Ishikawa (cell line): ENCODE results near the gene OSBPL10.

ENCODE experiments used
- CEBPB ChIP-seq: IDR thresholded peaks from 2 replicates; pipeline ENCODE4 v1.6.1; 2012
- CREB1 ChIP-seq: IDR thresholded peaks from 2 replicates; pipeline ENCODE4 v1.6.1; 2012; ENCODE audit warnings: low read depth
- EGR1 ChIP-seq: IDR thresholded peaks from 2 replicates; pipeline ENCODE4 v1.6.1; 2012
- EP300 ChIP-seq: IDR thresholded peaks from 2 replicates; pipeline ENCODE4 v1.6.1; 2012; ENCODE audit warnings: borderline replicate concordance
- FOXM1 ChIP-seq: IDR thresholded peaks from 2 replicates; pipeline ENCODE4 v1.6.1; 2012; ENCODE audit warnings: low read depth, borderline replicate concordance
- RAD21 ChIP-seq: IDR thresholded peaks from 2 replicates; pipeline ENCODE4 v1.6.1; 2012; ENCODE audit warnings: low read depth
- TAF1 ChIP-seq: IDR thresholded peaks from 2 replicates; pipeline ENCODE4 v1.6.1; 2012; ENCODE audit warnings: low read depth, mild to moderate bottlenecking
- TCF12 ChIP-seq: IDR thresholded peaks from 2 replicates; pipeline ENCODE4 v1.6.1; 2012; ENCODE audit warnings: low read depth
- TEAD4 ChIP-seq: IDR thresholded peaks from 2 replicates; pipeline ENCODE4 v1.6.1; 2012
- USF1 ChIP-seq: IDR thresholded peaks from 2 replicates; pipeline ENCODE4 v1.6.1; 2012
- YY1 ChIP-seq: IDR thresholded peaks from 2 replicates; pipeline ENCODE4 v1.6.1; 2012; ENCODE audit warnings: low read depth
- ZBTB7A ChIP-seq: IDR thresholded peaks from 2 replicates; pipeline ENCODE4 v1.6.1; 2012; ENCODE audit warnings: low read depth
- TF ChIP-seq, protein P1 (sequence below): IDR thresholded peaks from 2 replicates; pipeline ENCODE4 v1.6.1; 2012; ENCODE audit warnings: low read depth, mild to moderate bottlenecking
- TF ChIP-seq, protein P2 (sequence below): IDR thresholded peaks from 2 replicates; pipeline ENCODE4 v1.6.1; 2012

DNA sequence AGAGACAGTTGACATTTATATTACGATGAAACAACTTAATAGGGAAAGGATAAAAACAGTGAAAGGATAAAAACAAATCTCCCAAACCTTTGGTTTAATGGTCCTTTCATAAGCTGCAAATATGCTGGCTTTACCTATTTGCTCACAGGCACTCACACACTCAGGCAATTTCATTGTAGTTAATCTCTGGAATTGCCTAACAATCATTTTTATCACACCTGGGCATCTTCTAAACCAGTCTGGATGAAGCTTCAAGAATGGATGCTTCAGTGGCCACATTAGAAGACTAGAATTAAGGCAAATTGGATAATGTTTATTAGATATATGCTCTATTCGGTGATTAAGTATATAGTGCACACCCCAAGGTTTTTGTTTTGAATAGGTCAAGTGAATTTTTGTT, 13.5 kb downstream of the OSBPL10 start:
- TF ChIP-seq YY1 (no peak), TEAD4 (no peak), ZBTB7A (no peak), USF1 (no peak), TCF12 (no peak), EGR1 (no peak), FOXM1 (no peak), CEBPB (no peak), CREB1 (no peak), EP300 (no peak), TAF1 (no peak), RAD21 (no peak)
- TF ChIP-seq, protein P1, sequence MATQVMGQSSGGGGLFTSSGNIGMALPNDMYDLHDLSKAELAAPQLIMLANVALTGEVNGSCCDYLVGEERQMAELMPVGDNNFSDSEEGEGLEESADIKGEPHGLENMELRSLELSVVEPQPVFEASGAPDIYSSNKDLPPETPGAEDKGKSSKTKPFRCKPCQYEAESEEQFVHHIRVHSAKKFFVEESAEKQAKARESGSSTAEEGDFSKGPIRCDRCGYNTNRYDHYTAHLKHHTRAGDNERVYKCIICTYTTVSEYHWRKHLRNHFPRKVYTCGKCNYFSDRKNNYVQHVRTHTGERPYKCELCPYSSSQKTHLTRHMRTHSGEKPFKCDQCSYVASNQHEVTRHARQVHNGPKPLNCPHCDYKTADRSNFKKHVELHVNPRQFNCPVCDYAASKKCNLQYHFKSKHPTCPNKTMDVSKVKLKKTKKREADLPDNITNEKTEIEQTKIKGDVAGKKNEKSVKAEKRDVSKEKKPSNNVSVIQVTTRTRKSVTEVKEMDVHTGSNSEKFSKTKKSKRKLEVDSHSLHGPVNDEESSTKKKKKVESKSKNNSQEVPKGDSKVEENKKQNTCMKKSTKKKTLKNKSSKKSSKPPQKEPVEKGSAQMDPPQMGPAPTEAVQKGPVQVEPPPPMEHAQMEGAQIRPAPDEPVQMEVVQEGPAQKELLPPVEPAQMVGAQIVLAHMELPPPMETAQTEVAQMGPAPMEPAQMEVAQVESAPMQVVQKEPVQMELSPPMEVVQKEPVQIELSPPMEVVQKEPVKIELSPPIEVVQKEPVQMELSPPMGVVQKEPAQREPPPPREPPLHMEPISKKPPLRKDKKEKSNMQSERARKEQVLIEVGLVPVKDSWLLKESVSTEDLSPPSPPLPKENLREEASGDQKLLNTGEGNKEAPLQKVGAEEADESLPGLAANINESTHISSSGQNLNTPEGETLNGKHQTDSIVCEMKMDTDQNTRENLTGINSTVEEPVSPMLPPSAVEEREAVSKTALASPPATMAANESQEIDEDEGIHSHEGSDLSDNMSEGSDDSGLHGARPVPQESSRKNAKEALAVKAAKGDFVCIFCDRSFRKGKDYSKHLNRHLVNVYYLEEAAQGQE = no peak
- TF ChIP-seq, protein P2, sequence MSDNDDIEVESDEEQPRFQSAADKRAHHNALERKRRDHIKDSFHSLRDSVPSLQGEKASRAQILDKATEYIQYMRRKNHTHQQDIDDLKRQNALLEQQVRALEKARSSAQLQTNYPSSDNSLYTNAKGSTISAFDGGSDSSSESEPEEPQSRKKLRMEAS = no peak
